Measurements from ENCODE around the gene WNT1. TPM values are rescaled to one million over a fixed set of nuclear protein-coding genes. Genes with fewer than 3 reads are reported as not detected.

WNT1 gene
- total and polyA plus RNA-seq, 9 of the 15 experiments (the other 6 are each of a cell fraction or from before 2014, with no cell fraction given), result not detected

- no peak for TF ChIP-seq GTF3C2 (IDR thresholded peaks at IDR 0.05; ENCODE audit: borderline replicate concordance, extremely low read depth, insufficient read length)
- no peak for TF ChIP-seq ZNF639 (CRISPR knock-in tag; conservative IDR thresholded peaks at IDR 0.05 in 1 of 2, IDR thresholded peaks at IDR 0.05 in 1 of 2)
- no peak for TF ChIP-seq U2AF2 (optimal IDR thresholded peaks at IDR 0.05; ENCODE audit: low read depth, low read length)
- TF ChIP-seq SIN3A (IDR thresholded peaks at IDR 0.05; ENCODE audit: borderline replicate concordance in 2 of 2, control insufficient read depth in 1 of 2, low read depth in 2 of 2, low read length in 2 of 2), result no peak
- TF ChIP-seq BHLHE40 (IDR thresholded peaks at IDR 0.05; ENCODE audit: low read length), result no peak; the same call in 1 of the 2 replicates
- TF ChIP-seq PHB (CRISPR knock-in tag; IDR thresholded peaks at IDR 0.05), result no peak
- no peak for TF ChIP-seq POLR2AphosphoS5 (IDR thresholded peaks at IDR 0.05; ENCODE audit: control insufficient read depth, insufficient read depth, low read depth, low read length)
- no peak for TF ChIP-seq ZNF253 (CRISPR knock-in tag; conservative IDR thresholded peaks at IDR 0.05)
- peak; percentile 51 for TF ChIP-seq RB1 (IDR thresholded peaks at IDR 0.05; ENCODE audit: low read depth)
- no peak for TF ChIP-seq TRIM24 (IDR thresholded peaks at IDR 0.05)
- TF ChIP-seq GATA2 (CRISPR knock-in tag; IDR thresholded peaks at IDR 0.05), result no peak
- TF ChIP-seq SMARCB1 (IDR thresholded peaks at IDR 0.05; ENCODE audit: insufficient read length, low read depth), result no peak
- peak; percentile 37; the same call in 1 of the 2 replicates for TF ChIP-seq STAG1 (CRISPR knock-in tag; IDR thresholded peaks at IDR 0.05; ENCODE audit: borderline replicate concordance)
- no peak for TF ChIP-seq ZNF589 (CRISPR knock-in tag; IDR thresholded peaks at IDR 0.05; ENCODE audit: low read depth)
- TF ChIP-seq MEIS2 (IDR thresholded peaks at IDR 0.05; ENCODE audit: partially characterized antibody), result no peak
- no peak for TF ChIP-seq THRB (CRISPR knock-in tag; conservative IDR thresholded peaks at IDR 0.05)
- no peak for TF ChIP-seq HINFP (tag; conservative IDR thresholded peaks at IDR 0.05; ENCODE audit: low read depth)
- TF ChIP-seq CSDE1 (IDR thresholded peaks at IDR 0.05), result no peak
Observed at GRCh38 chr12:48996794-48997718, 18.9 kb downstream of the WNT1 start (continued).

Measured in K562 (cell line).